ENCODE measurements around the gene HSPB9. TPM values are rescaled to one million over a fixed set of nuclear protein-coding genes. Genes with fewer than 3 reads are reported as not detected.
A peak's percentile ranks its signal among the peaks of the same experiment; 100 is the strongest.

HSPB9 gene
- under 1 TPM in 1 of 4 donors, not detected in 3; 0.14 TPM for total RNA-seq

GRCh38 chr17:42122371-42123303 lies at the start of gene HSPB9:
Gene HSPB9 (plus strand): TSS chr17:42122804. CDS start chr17:42122851, 47 bp downstream.
- peak; percentile 86 for DNase-seq
- WGBS, 2 donors (ENCODE audit: low coverage in 1 of 2) = 48% methylated on average over 51 of the region's 61 CpGs; no CpG with 5 or more reads in 1 of the 2 donors
- no peaks in the 10 kb centered on the region for H3K9me3 ChIP-seq
- TF ChIP-seq EP300 (IDR thresholded peaks at IDR 0.05; ENCODE audit: low read depth) (no peak), CTCF (IDR thresholded peaks at IDR 0.05) (no peak), POLR2AphosphoS5 (IDR thresholded peaks at IDR 0.05) (peak in 2 of 3 donors; percentile 26 to 29), POLR2A (IDR thresholded peaks at IDR 0.05) (peak; percentile 38)
- H3K27me3 ChIP-seq = no peaks in the 10 kb centered on the region
- peaks cover 0 to 19% (median 7%) of the 10 kb centered on the region in 4 donors for H3K36me3 ChIP-seq
- H3K4me1 ChIP-seq = peaks cover 18 to 26% (median 22%) of the 10 kb centered on the region in 4 donors
- in situ Hi-C loops (cut with MboI; ENCODE audit: low pct_ligation_motif_present in 1 of 4, low pct_unique_long_range_greater_than_20kb in 1 of 4, low sequenced_read_pairs in 3 of 4) (no loop called here), intact Hi-C loops (cut with DNase I; ENCODE audit: low total_unique reads) (no loop called here)
- H3K27ac ChIP-seq = peak within 1 kb of the TSS; percentile 71 to 82 (median 78)
- peak within 1 kb of the TSS in 2 of 4 donors; percentile 6 to 7 for H3K4me3 ChIP-seq

GRCh38 chr17:42075789-42076188 lies 46.8 kb upstream of the HSPB9 start:
- in situ Hi-C loops (cut with MboI; ENCODE audit: low pct_ligation_motif_present in 1 of 4, low pct_unique_long_range_greater_than_20kb in 1 of 4, low sequenced_read_pairs in 3 of 4) = loop anchor here in 1 of 4 donors (25.0 kb wide), 1 partner anchor 338 kb away; the partner anchor contains the start of gene HAP1
- peaks cover 33% of the 10 kb centered on the region for H3K27me3 ChIP-seq
- no peaks in the 10 kb centered on the region for H3K9me3 ChIP-seq
- intact Hi-C loops (cut with DNase I; ENCODE audit: low total_unique reads) = no loop called here
- H3K36me3 ChIP-seq = no peaks in the 10 kb centered on the region
- TF ChIP-seq CTCF (IDR thresholded peaks at IDR 0.05) (no peak), POLR2A (IDR thresholded peaks at IDR 0.05) (no peak), EP300 (IDR thresholded peaks at IDR 0.05; ENCODE audit: low read depth) (no peak), POLR2AphosphoS5 (IDR thresholded peaks at IDR 0.05) (no peak)
- peaks cover 0 to 11% (median 5%) of the 10 kb centered on the region in 4 donors for H3K4me1 ChIP-seq
- 84 to 86% methylated on average over 4 to 6 of the region's 6 CpGs for WGBS, 2 donors (ENCODE audit: low coverage in 1 of 2)
- DNase-seq = no peak
- H3K4me3 ChIP-seq = no peak overlapping the region
- H3K27ac ChIP-seq = no peak overlapping the region

- H3K27ac ChIP-seq = no peak overlapping the region
- 80 to 83% methylated on average over 4 of the region's 4 CpGs for WGBS, 2 donors (ENCODE audit: low coverage in 1 of 2)
- TF ChIP-seq POLR2A (IDR thresholded peaks at IDR 0.05) = no peak
- no peak for TF ChIP-seq CTCF (IDR thresholded peaks at IDR 0.05)
- no peak for TF ChIP-seq EP300 (IDR thresholded peaks at IDR 0.05; ENCODE audit: low read depth)
- TF ChIP-seq POLR2AphosphoS5 (IDR thresholded peaks at IDR 0.05) = no peak
- intact Hi-C loops (cut with DNase I; ENCODE audit: low total_unique reads) (no loop called here), in situ Hi-C loops (cut with MboI; ENCODE audit: low pct_ligation_motif_present in 1 of 4, low pct_unique_long_range_greater_than_20kb in 1 of 4, low sequenced_read_pairs in 3 of 4) (loop anchor here in 1 of 4 donors (25.0 kb wide), 1 partner anchor 340 kb away; the partner anchor contains the start of gene HAP1)
- peaks cover 0 to 9% (median 4%) of the 10 kb centered on the region in 4 donors for H3K4me1 ChIP-seq
- no peaks in the 10 kb centered on the region for H3K36me3 ChIP-seq
- H3K4me3 ChIP-seq = no peak overlapping the region
- H3K27me3 ChIP-seq = peaks cover 21% of the 10 kb centered on the region
- no peak for DNase-seq
- H3K9me3 ChIP-seq = no peaks in the 10 kb centered on the region
Measured at GRCh38 chr17:42076797-42077559, 45.6 kb upstream of the HSPB9 start.

Measured in transverse colon (tissue), 4 donors.